Activated CD8-positive, alpha-beta memory T cell treated with anti-CD3 and anti-CD28 coated beads, Interleukin-2, amount 50 U/mL, for 4 hours (primary cell): ENCODE results near the gene RAB22A.
"Not testable (repeated sequence)": the region's sequence is repeated elsewhere in the genome, so short reads cannot be mapped to it uniquely, and the experiment has no call there.

Experiments used
- DNase-seq: peaks from one replicate; pipeline ENCODE4 v3.0.0-alpha.2; 2020

The RAB22A gene

GRCh38 chr20:58389968-58390658 is 80.6 kb downstream of the RAB22A start:
- no peak for DNase-seq

- no peak for DNase-seq
Observed at GRCh38 chr20:58390659-58391035, 81.1 kb downstream of the RAB22A start.

- DNase-seq: no peak
Observed at GRCh38 chr20:58392286-58392685, 82.8 kb downstream of the RAB22A start.

GRCh38 chr20:58393299-58393698 is 83.8 kb downstream of the RAB22A start:
- no peak for DNase-seq

GRCh38 chr20:58394801-58395200 is 85.3 kb downstream of the RAB22A start:
- no peak for DNase-seq

- DNase-seq: no peak
Observed at GRCh38 chr20:58395604-58396003, 86.1 kb downstream of the RAB22A start.

- no peak for DNase-seq
Observed at GRCh38 chr20:58397429-58397828, 87.9 kb downstream of the RAB22A start.

GRCh38 chr20:58398254-58398653 is 88.7 kb downstream of the RAB22A start:
- DNase-seq: no peak

- no peak for DNase-seq
Observed at GRCh38 chr20:58399926-58400325, 90.4 kb downstream of the RAB22A start.

- DNase-seq: no peak
Observed at GRCh38 chr20:58401162-58401561, 91.6 kb downstream of the RAB22A start.

GRCh38 chr20:58402305-58402704 is 92.8 kb downstream of the RAB22A start:
- no peak for DNase-seq

- no peak for DNase-seq
Observed at GRCh38 chr20:58402827-58403226, 93.3 kb downstream of the RAB22A start.

GRCh38 chr20:58403272-58403671 is 93.8 kb downstream of the RAB22A start:
- DNase-seq: no peak

- no peak for DNase-seq
Observed at GRCh38 chr20:58405504-58406291, 96.2 kb downstream of the RAB22A start.

GRCh38 chr20:58406422-58407001 is 97.0 kb downstream of the RAB22A start:
- no peak for DNase-seq

GRCh38 chr20:58407201-58407873 is 97.8 kb downstream of the RAB22A start:
- DNase-seq: no peak

- no peak for DNase-seq
Observed at GRCh38 chr20:58407966-58408557, 98.5 kb downstream of the RAB22A start.

- no peak for DNase-seq
Observed at GRCh38 chr20:58408603-58409246, 99.2 kb downstream of the RAB22A start.

- DNase-seq: not testable (repeated sequence)
Observed at GRCh38 chr20:58414216-58414615, 104.7 kb downstream of the RAB22A start.

- DNase-seq: not testable (repeated sequence)
Observed at GRCh38 chr20:58414786-58415185, 105.3 kb downstream of the RAB22A start.

- DNase-seq: no peak
Observed at GRCh38 chr20:58416057-58416456, 106.5 kb downstream of the RAB22A start.

- no peak for DNase-seq
Observed at GRCh38 chr20:58416835-58417234, 107.3 kb downstream of the RAB22A start.
